Measurements from ENCODE around the gene MED27. TPM values are rescaled to one million over a fixed set of nuclear protein-coding genes. Genes with fewer than 3 reads are reported as not detected.

The MED27 gene
- total RNA-seq, 2 experiments from 2014 or later, result 24.7 to 25.3 TPM

DNA sequence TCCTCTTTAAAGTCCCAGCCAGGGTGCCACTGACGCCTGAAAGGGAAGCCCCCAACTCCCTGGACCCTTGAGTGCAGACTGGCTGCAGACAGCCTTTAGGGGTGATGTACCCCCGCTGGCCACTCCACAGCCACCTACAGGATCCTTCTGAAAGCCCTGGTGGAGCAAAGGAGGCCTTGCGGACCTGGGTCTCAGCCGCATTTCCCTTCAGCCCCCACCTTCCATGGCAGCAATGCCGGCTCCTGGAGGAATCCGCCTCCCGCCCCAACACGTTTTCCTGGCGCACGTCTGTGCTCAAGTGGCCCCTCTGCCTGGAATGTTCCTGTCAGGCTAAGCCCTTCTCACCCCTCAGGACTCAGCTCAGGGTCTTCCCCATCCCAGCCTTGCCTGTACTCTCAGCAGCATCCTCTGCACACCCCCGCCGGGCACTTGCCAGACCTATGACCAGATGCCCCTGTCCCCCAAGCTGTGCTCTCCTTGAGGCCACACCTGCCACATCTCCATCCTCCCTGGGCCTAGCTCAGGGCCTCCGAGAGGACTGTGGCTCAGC is 205.7 kb downstream of the MED27 start:
- H3K4me3 Mint-ChIP-seq, result no peak overlapping the region
- H3K4me1 Mint-ChIP-seq (ENCODE audit: low read depth), result peaks cover 32% of the 10 kb centered on the region
- no peaks in the 10 kb centered on the region for H3K36me3 Mint-ChIP-seq (ENCODE audit: low read depth)
- CTCF ChIA-PET, result no interaction called here
- no peaks in the 10 kb centered on the region for H3K27me3 Mint-ChIP-seq (ENCODE audit: low read depth)
- no peaks in the 10 kb centered on the region for H3K9me3 Mint-ChIP-seq (ENCODE audit: insufficient read depth)
- DNase-seq (no peak), ATAC-seq (no peak)
- POLR2A ChIA-PET, result no interaction called here
- no peak overlapping the region for H3K27ac Mint-ChIP-seq

DNA sequence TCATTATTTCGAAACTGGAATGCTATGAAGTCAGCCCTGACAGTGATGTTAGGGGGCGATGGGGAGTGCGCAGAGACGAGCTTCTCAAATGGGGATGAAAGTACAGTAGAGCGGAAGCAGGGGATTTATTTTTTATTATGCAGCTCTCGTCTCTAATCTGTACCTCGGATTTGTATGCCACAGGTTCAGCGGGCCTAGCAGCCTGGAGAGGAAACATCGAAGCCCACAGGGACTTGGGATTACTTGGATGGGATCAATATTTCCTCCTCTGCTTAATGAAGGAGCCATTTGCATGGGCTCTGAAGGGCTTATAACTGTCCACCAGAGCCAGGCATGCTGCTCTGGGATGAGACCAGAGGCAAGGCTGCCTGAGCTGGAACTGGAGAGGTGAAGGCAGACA is 206.3 kb downstream of the MED27 start:
- H3K4me3 Mint-ChIP-seq, result no peak overlapping the region
- ATAC-seq (no peak), DNase-seq (no peak)
- POLR2A ChIA-PET, result no interaction called here
- no peak overlapping the region for H3K27ac Mint-ChIP-seq
- CTCF ChIA-PET, result no interaction called here
- no peaks in the 10 kb centered on the region for H3K36me3 Mint-ChIP-seq (ENCODE audit: low read depth)
- no peaks in the 10 kb centered on the region for H3K9me3 Mint-ChIP-seq (ENCODE audit: insufficient read depth)
- H3K4me1 Mint-ChIP-seq (ENCODE audit: low read depth), result peaks cover 27% of the 10 kb centered on the region
- no peaks in the 10 kb centered on the region for H3K27me3 Mint-ChIP-seq (ENCODE audit: low read depth)

DNA sequence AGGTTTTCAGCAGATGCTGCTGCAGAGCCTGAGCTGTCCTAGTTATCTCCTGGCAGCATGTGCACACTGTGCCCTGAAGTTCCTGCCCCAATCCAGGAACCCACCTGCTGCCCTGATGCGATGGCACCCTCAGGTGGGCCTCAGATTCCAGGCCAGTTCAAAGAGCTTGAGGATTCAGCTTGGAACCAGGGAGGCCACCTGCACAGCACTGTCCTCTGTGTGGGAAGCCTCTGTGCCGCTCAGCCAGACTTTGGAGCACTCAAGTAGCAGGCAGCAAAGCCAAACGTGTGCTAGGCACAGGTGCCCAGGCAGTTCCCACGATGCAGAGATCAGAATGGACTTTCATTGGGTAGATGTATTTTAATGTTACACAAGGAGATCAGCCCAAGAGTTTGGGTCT is 207.0 kb downstream of the MED27 start:
- Mint-ChIP-seq H3K4me3 (no peak overlapping the region), H3K4me1 (ENCODE audit: low read depth) (peaks cover 26% of the 10 kb centered on the region), H3K27me3 (ENCODE audit: low read depth) (no peaks in the 10 kb centered on the region), H3K36me3 (ENCODE audit: low read depth) (no peaks in the 10 kb centered on the region), H3K9me3 (ENCODE audit: insufficient read depth) (no peaks in the 10 kb centered on the region), H3K27ac (no peak overlapping the region)
- ChIA-PET CTCF (no interaction called here), POLR2A (no interaction called here)
- DNase-seq (no peak), ATAC-seq (no peak)

DNA sequence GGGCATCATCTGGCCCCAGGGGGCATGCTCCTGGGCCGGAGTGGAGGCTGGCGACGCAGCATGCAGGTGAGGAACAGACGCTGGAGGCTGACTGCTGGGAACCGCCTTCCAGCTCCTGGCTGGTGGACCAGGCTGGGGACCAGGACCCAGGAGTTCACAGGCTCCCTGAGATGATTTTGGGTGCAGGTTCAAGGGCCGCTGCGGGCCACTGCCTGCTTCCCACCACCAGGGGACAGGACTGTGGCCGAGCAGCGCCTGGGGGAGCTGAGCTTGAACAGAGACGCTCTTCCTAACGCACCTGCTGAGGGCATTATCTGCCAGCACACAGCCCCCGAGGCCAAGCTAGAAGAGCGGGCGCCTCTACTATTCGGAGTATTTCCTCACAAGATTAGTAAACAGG is 207.7 kb downstream of the MED27 start:
- no peak overlapping the region for H3K4me3 Mint-ChIP-seq
- CTCF ChIA-PET, result no interaction called here
- DNase-seq, result no peak
- no peak overlapping the region for H3K27ac Mint-ChIP-seq
- no peak for ATAC-seq
- H3K4me1 Mint-ChIP-seq (ENCODE audit: low read depth), result peaks cover 20% of the 10 kb centered on the region
- no peaks in the 10 kb centered on the region for H3K27me3 Mint-ChIP-seq (ENCODE audit: low read depth)
- no peaks in the 10 kb centered on the region for H3K9me3 Mint-ChIP-seq (ENCODE audit: insufficient read depth)
- POLR2A ChIA-PET, result no interaction called here
- H3K36me3 Mint-ChIP-seq (ENCODE audit: low read depth), result no peaks in the 10 kb centered on the region

DNA sequence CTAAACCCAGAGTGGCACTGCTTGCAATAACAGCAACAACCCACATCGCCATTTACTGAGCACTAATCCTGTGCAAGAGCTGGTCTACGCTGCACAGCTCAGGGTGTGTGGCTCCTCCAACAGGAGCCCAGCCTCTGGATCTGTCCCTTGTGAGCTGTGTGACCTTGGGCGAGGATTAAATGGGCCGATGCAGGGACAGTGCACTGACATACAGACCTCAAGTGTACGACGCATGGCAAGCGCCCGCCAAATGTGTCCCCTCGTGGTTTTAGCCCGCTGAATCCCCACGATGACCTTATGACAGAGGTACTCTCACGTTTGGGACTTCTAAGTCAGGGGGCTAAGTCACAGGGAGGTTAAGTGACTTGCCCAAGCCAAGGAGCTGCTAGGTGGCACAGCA is 209.5 kb downstream of the MED27 start:
- Mint-ChIP-seq H3K9me3 (ENCODE audit: insufficient read depth) (no peaks in the 10 kb centered on the region), H3K27me3 (ENCODE audit: low read depth) (no peaks in the 10 kb centered on the region), H3K27ac (no peak overlapping the region), H3K4me3 (no peak overlapping the region), H3K36me3 (ENCODE audit: low read depth) (no peaks in the 10 kb centered on the region), H3K4me1 (ENCODE audit: low read depth) (peaks cover 2% of the 10 kb centered on the region)
- DNase-seq (no peak), ATAC-seq (no peak)
- CTCF ChIA-PET, result no interaction called here
- POLR2A ChIA-PET, result no interaction called here

DNA sequence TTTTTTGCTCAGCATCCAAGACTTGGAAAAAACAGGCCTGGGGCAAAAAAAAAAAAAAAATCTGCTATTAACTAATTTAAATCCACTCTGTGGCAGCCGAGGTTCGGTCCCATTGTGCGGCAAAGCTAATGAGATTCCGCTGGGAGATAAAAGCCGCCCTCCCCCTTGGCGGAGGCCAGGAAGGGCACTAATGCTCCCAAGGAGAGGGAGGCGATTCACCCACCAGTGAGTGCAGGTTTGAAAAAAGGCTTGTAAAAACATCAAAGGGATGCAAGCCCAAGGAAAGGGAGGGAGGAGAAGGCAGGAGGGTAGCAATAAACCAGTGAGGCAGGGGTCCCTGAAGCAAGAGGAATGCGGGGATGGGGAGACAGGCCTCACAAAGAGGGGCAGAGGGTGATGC is 210.3 kb downstream of the MED27 start:
- H3K27ac Mint-ChIP-seq, result no peak overlapping the region
- no peak overlapping the region for H3K4me3 Mint-ChIP-seq
- ATAC-seq (no peak), DNase-seq (no peak)
- no peaks in the 10 kb centered on the region for H3K27me3 Mint-ChIP-seq (ENCODE audit: low read depth)
- H3K9me3 Mint-ChIP-seq (ENCODE audit: insufficient read depth), result no peaks in the 10 kb centered on the region
- CTCF ChIA-PET, result no interaction called here
- POLR2A ChIA-PET, result no interaction called here
- H3K36me3 Mint-ChIP-seq (ENCODE audit: low read depth), result no peaks in the 10 kb centered on the region
- no peaks in the 10 kb centered on the region for H3K4me1 Mint-ChIP-seq (ENCODE audit: low read depth)

DNA sequence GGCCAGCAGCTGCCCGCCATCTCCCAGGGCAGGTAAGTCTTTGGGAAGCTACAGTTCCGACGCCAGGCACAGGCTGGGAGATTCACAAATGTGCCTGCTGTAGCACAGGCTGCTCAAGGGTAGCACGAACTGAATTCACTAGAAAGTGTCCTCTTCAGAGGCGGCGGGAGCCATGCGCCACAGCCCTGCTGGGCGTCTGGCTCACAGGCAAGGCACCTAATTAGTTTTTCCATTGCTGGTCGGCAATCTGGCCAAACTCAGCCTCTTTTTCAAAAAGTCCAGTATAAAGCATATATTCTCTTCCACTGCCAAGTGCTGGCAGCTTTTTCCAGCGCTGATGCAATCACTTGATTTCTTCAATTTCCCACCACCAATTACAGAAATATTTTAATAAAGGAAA is 210.9 kb downstream of the MED27 start:
- ChIA-PET POLR2A (no interaction called here), CTCF (no interaction called here)
- Mint-ChIP-seq H3K4me1 (ENCODE audit: low read depth) (no peaks in the 10 kb centered on the region), H3K27ac (no peak overlapping the region), H3K4me3 (no peak overlapping the region), H3K36me3 (ENCODE audit: low read depth) (no peaks in the 10 kb centered on the region), H3K27me3 (ENCODE audit: low read depth) (no peaks in the 10 kb centered on the region), H3K9me3 (ENCODE audit: insufficient read depth) (no peaks in the 10 kb centered on the region)
- no peak for DNase-seq
- no peak for ATAC-seq

DNA sequence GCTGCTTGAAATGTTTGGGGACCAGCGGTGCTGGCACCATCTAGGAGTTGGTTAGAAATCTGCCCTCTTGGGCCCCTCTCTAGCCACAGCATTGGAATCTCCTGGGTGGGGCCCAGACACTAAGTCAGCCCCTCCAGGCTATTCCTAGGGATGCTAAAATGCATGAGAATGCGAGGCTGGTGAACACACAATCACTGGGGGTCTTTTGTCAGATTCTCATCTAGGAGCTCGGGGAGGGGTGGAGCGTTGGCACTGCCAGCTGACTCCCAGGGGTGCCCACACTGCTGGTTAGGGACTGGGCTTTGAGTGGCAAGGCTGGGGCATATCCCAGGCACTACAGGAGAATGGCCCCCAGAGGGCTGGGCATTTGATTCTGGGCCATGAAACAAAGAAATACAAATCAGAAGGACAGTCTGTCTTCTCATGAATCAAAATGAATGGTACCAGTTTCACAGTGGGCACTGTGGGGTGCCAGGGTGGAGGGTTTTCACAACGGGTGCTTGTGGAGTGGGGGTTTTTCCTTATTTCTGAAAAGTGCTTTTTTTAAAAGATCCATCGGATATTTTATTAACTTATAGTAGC is 212.0 kb downstream of the MED27 start:
- POLR2A ChIA-PET, result interaction anchor here (0.6 kb wide), 1 partner anchor 17 kb away, joined by 3 read pairs; no protein-coding TSS in a partner anchor
- DNase-seq (no peak), ATAC-seq (no peak)
- Mint-ChIP-seq H3K27ac (no peak overlapping the region), H3K27me3 (ENCODE audit: low read depth) (no peaks in the 10 kb centered on the region), H3K9me3 (ENCODE audit: insufficient read depth) (no peaks in the 10 kb centered on the region), H3K4me1 (ENCODE audit: low read depth) (no peaks in the 10 kb centered on the region), H3K36me3 (ENCODE audit: low read depth) (no peaks in the 10 kb centered on the region), H3K4me3 (no peak overlapping the region)
- CTCF ChIA-PET, result no interaction called here

DNA sequence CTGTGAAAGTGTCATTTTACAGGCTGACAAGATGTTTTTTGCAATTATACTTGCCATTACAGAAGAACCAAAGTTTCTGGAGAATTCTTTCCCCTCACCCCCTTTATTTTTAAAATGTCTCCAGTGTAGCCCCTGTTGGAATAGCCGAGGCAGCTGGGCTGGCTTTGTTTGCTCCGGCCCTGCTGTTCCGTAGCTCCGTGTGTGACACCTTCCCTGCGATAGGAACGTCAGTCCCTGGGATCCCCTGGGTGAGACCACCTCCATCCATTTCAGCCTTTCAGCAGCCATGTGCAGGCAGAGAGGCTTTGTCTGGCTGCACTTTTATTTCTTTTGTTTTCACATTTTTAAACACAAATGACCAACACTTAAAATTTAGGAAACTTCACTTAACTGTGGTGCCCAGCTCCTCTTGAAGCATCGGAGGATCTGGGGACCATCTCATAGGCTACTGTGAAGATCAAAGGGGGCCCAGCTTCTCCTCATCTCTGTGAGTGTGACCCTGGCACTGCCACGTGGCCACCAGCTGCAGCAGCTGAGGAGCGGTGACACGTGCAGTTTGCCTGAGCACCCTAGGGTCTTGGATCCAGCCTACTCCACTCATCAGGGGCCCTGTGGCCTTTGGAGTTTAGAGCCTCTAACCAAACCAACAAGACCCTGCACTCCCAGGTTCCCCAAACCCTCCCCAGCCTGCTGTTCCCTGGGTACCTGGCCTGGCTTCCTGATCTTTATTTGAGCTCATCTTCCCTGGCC is 214.0 kb downstream of the MED27 start:
- H3K36me3 Mint-ChIP-seq (ENCODE audit: low read depth), result no peaks in the 10 kb centered on the region
- DNase-seq (no peak), ATAC-seq (no peak)
- POLR2A ChIA-PET, result interaction anchor here (0.6 kb wide), 1 partner anchor 342 kb away, joined by 3 read pairs; no protein-coding TSS in a partner anchor
- no peaks in the 10 kb centered on the region for H3K4me1 Mint-ChIP-seq (ENCODE audit: low read depth)
- no peak overlapping the region for H3K4me3 Mint-ChIP-seq
- no peaks in the 10 kb centered on the region for H3K9me3 Mint-ChIP-seq (ENCODE audit: insufficient read depth)
- CTCF ChIA-PET, result no interaction called here
- no peak overlapping the region for H3K27ac Mint-ChIP-seq
- H3K27me3 Mint-ChIP-seq (ENCODE audit: low read depth), result no peaks in the 10 kb centered on the region

DNA sequence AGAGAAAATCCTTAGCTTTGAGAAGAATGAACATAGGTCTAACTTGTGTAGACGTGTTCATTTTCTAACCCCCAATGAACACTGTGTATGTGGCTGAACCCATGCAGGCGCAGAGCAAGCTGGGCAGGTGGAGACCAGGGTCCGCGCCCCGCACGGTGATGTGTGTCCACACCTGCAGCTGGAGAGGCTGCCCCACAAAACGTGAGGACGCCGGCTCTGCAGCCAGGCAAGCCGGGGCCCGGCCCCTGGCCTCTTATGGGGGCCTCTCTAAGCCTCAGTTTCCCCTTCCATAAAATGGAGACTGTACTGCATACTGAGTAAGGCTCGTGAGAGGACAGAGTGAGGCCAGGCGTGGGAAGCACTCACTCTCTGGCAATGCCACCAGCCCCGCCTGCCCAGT is 215.1 kb downstream of the MED27 start:
- Mint-ChIP-seq H3K4me1 (ENCODE audit: low read depth) (no peaks in the 10 kb centered on the region), H3K36me3 (ENCODE audit: low read depth) (peaks cover 1% of the 10 kb centered on the region), H3K27me3 (ENCODE audit: low read depth) (no peaks in the 10 kb centered on the region), H3K27ac (no peak overlapping the region), H3K4me3 (no peak overlapping the region), H3K9me3 (ENCODE audit: insufficient read depth) (no peaks in the 10 kb centered on the region)
- ChIA-PET CTCF (no interaction called here), POLR2A (no interaction called here)
- no peak for ATAC-seq
- DNase-seq, result no peak

DNA sequence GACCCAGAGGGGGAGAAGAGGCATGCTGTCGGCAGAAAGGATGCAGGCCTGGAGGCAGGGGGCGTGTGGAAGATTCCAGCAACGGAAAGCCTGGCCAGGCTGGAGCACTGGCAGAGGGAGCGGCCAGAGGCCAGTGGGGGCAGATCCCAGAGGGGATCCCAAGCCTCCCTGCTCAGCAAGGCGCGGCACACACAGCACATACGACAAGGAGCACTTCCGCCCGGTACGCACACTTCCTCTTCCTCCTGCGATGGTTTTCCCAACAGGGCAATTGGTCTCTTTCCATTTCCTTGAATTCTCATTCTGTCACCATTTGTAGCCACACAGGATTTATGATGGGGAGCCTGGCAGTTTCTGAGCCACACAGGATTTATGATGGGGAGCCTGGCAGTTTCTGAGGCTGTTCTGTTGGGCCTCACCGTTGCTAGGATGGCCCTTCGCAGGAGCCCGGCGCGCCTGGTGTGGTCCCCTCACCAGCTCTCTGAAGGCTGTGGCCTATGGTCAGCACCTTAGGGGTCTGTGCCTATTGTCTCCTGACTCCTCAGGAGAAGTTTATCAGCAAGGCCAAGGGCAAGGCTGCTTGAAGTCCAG is 216.3 kb downstream of the MED27 start:
- CTCF ChIA-PET, result no interaction called here
- Mint-ChIP-seq H3K4me3 (no peak overlapping the region), H3K27ac (no peak overlapping the region)

DNA sequence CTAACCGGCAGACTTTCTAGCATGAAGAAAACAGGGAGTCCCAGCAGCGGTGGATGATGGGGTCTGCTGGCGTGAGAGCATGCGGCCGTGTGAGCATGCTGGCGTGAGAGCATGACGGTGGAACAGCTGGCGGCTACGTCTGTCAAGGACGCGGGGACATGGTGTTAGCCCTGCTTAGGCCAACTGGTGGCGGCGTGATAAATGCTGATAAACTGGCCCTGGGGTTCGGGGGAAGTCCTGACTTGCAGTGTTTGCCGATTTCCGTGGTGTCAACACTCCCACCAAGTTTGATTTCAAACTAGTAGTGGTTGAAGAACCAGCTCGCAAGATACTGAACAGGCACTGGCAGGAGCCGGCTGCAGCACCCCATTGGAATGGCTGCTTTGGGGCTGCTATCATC is 217.4 kb downstream of the MED27 start:
- Mint-ChIP-seq H3K27ac (no peak overlapping the region), H3K27me3 (ENCODE audit: low read depth) (no peaks in the 10 kb centered on the region), H3K4me3 (no peak overlapping the region), H3K9me3 (ENCODE audit: insufficient read depth) (no peaks in the 10 kb centered on the region), H3K36me3 (ENCODE audit: low read depth) (peaks cover 1% of the 10 kb centered on the region), H3K4me1 (ENCODE audit: low read depth) (no peaks in the 10 kb centered on the region)
- no peak for ATAC-seq
- DNase-seq, result no peak
- ChIA-PET POLR2A (interaction anchor here (0.6 kb wide), 1 partner anchor 786 kb away, joined by 3 read pairs; no protein-coding TSS in a partner anchor), CTCF (no interaction called here)

More for the DNA sequence above, 216.3 kb downstream of the MED27 start:
- DNase-seq (no peak), ATAC-seq (no peak)
- Mint-ChIP-seq H3K4me1 (ENCODE audit: low read depth) (no peaks in the 10 kb centered on the region), H3K27me3 (ENCODE audit: low read depth) (no peaks in the 10 kb centered on the region), H3K36me3 (ENCODE audit: low read depth) (peaks cover 1% of the 10 kb centered on the region), H3K9me3 (ENCODE audit: insufficient read depth) (no peaks in the 10 kb centered on the region)
- POLR2A ChIA-PET, result no interaction called here
